A549 (cell line): Measurements from ENCODE around the gene NLGN2.

ENCODE experiments used
- CTCF ChIP-seq: fragments of >200 bp; sonication (Bioruptor Twin); formaldehyde crosslinking; IDR thresholded peaks from 3 replicates; pipeline ENCODE4 v1.5.1; 2016
- ELK1 ChIP-seq: fragments of 150-350 bp; IDR thresholded peaks from 2 replicates; pipeline ENCODE4 v1.6.1; 2014; ENCODE audit warnings: low read depth, mild to moderate bottlenecking, low read length

- TF ChIP-seq CTCF, result no peak
- no peak for TF ChIP-seq ELK1
Measured at GRCh38 chr17:7410634-7411426, 3.2 kb downstream of the NLGN2 start.
